Neural cell (in vitro differentiated cells): ENCODE results near the gene MYB. TPM values are rescaled to one million over a fixed set of nuclear protein-coding genes. Genes with fewer than 3 reads are reported as not detected.

Source experiments
- H2AFZ ChIP-seq: fragments of 200-600, 300-800 bp; sonication (generic), shearing (Covaris generic); 2 replicates; pipeline ENCODE4 v1.6.0; 2014; ENCODE audit warnings: low read depth, mild to moderate bottlenecking, antibody characterized with exemption, low read length, moderate library complexity
- H3F3A ChIP-seq: fragments of 200-600 bp; shearing (Covaris generic); 2 replicates; pipeline ENCODE4 v1.6.1; 2016; ENCODE audit warnings: mild to moderate bottlenecking, moderate library complexity, mixed read lengths, antibody characterized with exemption, low read length; ENCODE audit not compliant: insufficient read depth, poor library complexity, severe bottlenecking
- H3K27ac ChIP-seq: fragments of 200-600, 300-800 bp; sonication (generic), shearing (Covaris generic); 2 replicates; pipeline ENCODE4 v1.5.1; 2014; ENCODE audit warnings: mild to moderate bottlenecking, low read length, moderate library complexity
- H3K27me3 ChIP-seq: fragments of 300-800, 200-600 bp; sonication (generic), shearing (Covaris generic); 2 replicates; pipeline ENCODE4 v1.6.0; 2014; ENCODE audit warnings: mild to moderate bottlenecking, low read depth, low read length, moderate library complexity; ENCODE audit not compliant: insufficient read depth
- H3K36me3 ChIP-seq: fragments of 300-800, 200-600 bp; sonication (generic), shearing (Covaris generic); 2 replicates; pipeline ENCODE4 v1.5.1; 2014; ENCODE audit warnings: mild to moderate bottlenecking, antibody characterized with exemption, low read length, moderate library complexity; ENCODE audit not compliant: insufficient read depth
- H3K4me2 ChIP-seq: fragments of 300-800, 200-600 bp; sonication (generic), shearing (Covaris generic); 2 replicates; pipeline ENCODE4 v1.6.0; 2014; ENCODE audit warnings: mild to moderate bottlenecking, low read length
- H3K4me3 ChIP-seq: fragments of 300-800, 200-600 bp; sonication (generic), shearing (Covaris generic); 2 replicates; pipeline ENCODE4 v1.5.1; 2014; ENCODE audit warnings: mild to moderate bottlenecking, low read length, moderate library complexity
- H3K79me2 ChIP-seq: fragments of 200-600 bp; shearing (Covaris generic); replicated peaks from 2 replicates; pipeline ENCODE4 v1.6.0; 2014; ENCODE audit warnings: mild to moderate bottlenecking, low read length, moderate library complexity; ENCODE audit not compliant: insufficient read depth
- H3K9ac ChIP-seq: fragments of 300-800, 200-600 bp; sonication (generic), shearing (Covaris generic); 2 replicates; pipeline ENCODE4 v1.6.1; 2016; ENCODE audit warnings: mild to moderate bottlenecking, low read length, mixed read lengths
- H3K9me2 ChIP-seq: fragments of 200-600 bp; shearing (Covaris generic); 2 replicates; pipeline ENCODE4 v1.6.1; 2016; ENCODE audit warnings: mild to moderate bottlenecking, low read length, mixed read lengths; ENCODE audit not compliant: insufficient read depth
- H3K9me3 ChIP-seq: fragments of 200-600, 300-800 bp; sonication (generic), shearing (Covaris generic); 2 replicates; pipeline ENCODE4 v1.6.1; 2016; ENCODE audit warnings: mild to moderate bottlenecking, mixed run types, low read length, moderate library complexity, mixed read lengths
- H4K20me1 ChIP-seq: fragments of 200-600 bp; shearing (Covaris generic); 2 replicates; pipeline ENCODE4 v1.6.1; 2016; ENCODE audit warnings: mild to moderate bottlenecking, mixed run types; ENCODE audit not compliant: insufficient read depth
- EP300 ChIP-seq: fragments of 450-650 bp; conservative IDR thresholded peaks from 2 replicates; pipeline ENCODE4 v1.6.1; 2014; ENCODE audit warnings: antibody characterized with exemption, mild to moderate bottlenecking, moderate library complexity; ENCODE audit not compliant: poor library complexity, severe bottlenecking
- EZH2 ChIP-seq: fragments of 200-600, 300-800 bp; shearing (Covaris generic), sonication (generic); IDR thresholded peaks from 2 replicates; pipeline ENCODE4 v1.6.1; 2014; ENCODE audit warnings: antibody characterized with exemption, low read length, borderline replicate concordance, mild to moderate bottlenecking; ENCODE audit not compliant: insufficient read depth, poor library complexity, severe bottlenecking
- MXI1 ChIP-seq: fragments of 450-650 bp; conservative IDR thresholded peaks from 2 replicates; pipeline ENCODE4 v1.6.1; 2014; ENCODE audit warnings: antibody characterized with exemption, mild to moderate bottlenecking; ENCODE audit not compliant: poor library complexity, severe bottlenecking
- POLR2AphosphoS5 ChIP-seq: IDR thresholded peaks from 2 replicates; pipeline ENCODE4 v1.6.1; 2012
- RAD21 ChIP-seq: fragments of 450-650 bp; conservative IDR thresholded peaks from 2 replicates; pipeline ENCODE4 v1.6.1; 2014; ENCODE audit warnings: antibody characterized with exemption, mild to moderate bottlenecking, moderate library complexity
- REST ChIP-seq: IDR thresholded peaks from 2 replicates; pipeline ENCODE4 v1.6.1; 2012; ENCODE audit warnings: borderline replicate concordance
- SMC3 ChIP-seq: fragments of 450-650 bp; conservative IDR thresholded peaks from 2 replicates; pipeline ENCODE4 v1.6.1; 2014; ENCODE audit warnings: antibody characterized with exemption, mild to moderate bottlenecking, moderate library complexity; ENCODE audit not compliant: poor library complexity
- TAF1 ChIP-seq: IDR thresholded peaks from 2 replicates; pipeline ENCODE4 v1.6.1; 2012; ENCODE audit warnings: low read depth
- polyA plus RNA-seq: library from polyadenylated mRNA; depleted of rRNA; stranded (reverse); fragments of >200 nt; gene quantifications from 2 replicates; pipeline ENCODE4 v1.2.3, GENCODE V29; 2014
- TF ChIP-seq, protein P1 (sequence below): fragments of 450-650 bp; IDR thresholded peaks from 2 replicates; pipeline ENCODE4 v1.5.1; 2014; ENCODE audit warnings: antibody characterized with exemption, mild to moderate bottlenecking, moderate library complexity; ENCODE audit not compliant: poor library complexity, severe bottlenecking

Gene MYB
- polyA plus RNA-seq, 1 donor from 2014 or later = 4.0 TPM

DNA sequence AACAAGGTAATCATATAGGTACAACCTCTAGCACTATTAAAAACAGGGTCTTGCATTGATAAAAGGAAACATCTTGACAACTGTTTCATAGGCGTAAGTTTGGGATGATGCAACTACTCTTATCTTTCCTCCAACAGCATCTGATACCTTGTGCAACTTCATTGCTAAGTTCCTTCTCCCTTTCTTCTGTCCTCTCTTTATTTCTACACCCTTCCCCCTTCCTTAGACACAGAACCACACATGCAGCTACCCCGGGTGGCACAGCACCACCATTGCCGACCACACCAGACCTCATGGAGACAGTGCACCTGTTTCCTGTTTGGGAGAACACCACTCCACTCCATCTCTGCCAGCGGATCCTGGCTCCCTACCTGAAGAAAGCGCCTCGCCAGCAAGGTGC lies 14.4 kb downstream of the MYB start:
- Histone ChIP-seq H3K27me3 (no peaks in the 10 kb centered on the region), H3K9ac (no peak overlapping the region), H4K20me1 (no peaks in the 10 kb centered on the region), H3K9me2 (no peaks in the 10 kb centered on the region), H3K36me3 (peaks cover 8% of the 10 kb centered on the region), H3K9me3 (no peaks in the 10 kb centered on the region), H3K4me2 (no peak overlapping the region), H3K27ac (no peak overlapping the region), H2AFZ (no peak overlapping the region), H3K79me2 (no peaks in the 10 kb centered on the region), H3F3A (no peaks in the 10 kb centered on the region), H3K4me3 (no peak overlapping the region)
- TF ChIP-seq SMC3 = no peak
- TF ChIP-seq, protein P1, sequence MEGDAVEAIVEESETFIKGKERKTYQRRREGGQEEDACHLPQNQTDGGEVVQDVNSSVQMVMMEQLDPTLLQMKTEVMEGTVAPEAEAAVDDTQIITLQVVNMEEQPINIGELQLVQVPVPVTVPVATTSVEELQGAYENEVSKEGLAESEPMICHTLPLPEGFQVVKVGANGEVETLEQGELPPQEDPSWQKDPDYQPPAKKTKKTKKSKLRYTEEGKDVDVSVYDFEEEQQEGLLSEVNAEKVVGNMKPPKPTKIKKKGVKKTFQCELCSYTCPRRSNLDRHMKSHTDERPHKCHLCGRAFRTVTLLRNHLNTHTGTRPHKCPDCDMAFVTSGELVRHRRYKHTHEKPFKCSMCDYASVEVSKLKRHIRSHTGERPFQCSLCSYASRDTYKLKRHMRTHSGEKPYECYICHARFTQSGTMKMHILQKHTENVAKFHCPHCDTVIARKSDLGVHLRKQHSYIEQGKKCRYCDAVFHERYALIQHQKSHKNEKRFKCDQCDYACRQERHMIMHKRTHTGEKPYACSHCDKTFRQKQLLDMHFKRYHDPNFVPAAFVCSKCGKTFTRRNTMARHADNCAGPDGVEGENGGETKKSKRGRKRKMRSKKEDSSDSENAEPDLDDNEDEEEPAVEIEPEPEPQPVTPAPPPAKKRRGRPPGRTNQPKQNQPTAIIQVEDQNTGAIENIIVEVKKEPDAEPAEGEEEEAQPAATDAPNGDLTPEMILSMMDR = no peak
- no peak for TF ChIP-seq MXI1
- TF ChIP-seq TAF1 = no peak

- Histone ChIP-seq H3F3A (no peaks in the 10 kb centered on the region), H3K9me3 (no peaks in the 10 kb centered on the region), H4K20me1 (no peaks in the 10 kb centered on the region), H3K36me3 (peaks cover 8% of the 10 kb centered on the region), H3K9me2 (no peaks in the 10 kb centered on the region), H3K27ac (no peak overlapping the region), H3K9ac (no peak overlapping the region), H3K4me3 (no peak overlapping the region), H2AFZ (no peak overlapping the region), H3K27me3 (no peaks in the 10 kb centered on the region), H3K4me2 (no peak overlapping the region), H3K79me2 (no peaks in the 10 kb centered on the region)
- no peak for TF ChIP-seq EP300
- TF ChIP-seq REST = no peak
- TF ChIP-seq, protein P1 = no peak
- no peak for TF ChIP-seq TAF1
- no peak for TF ChIP-seq MXI1
- TF ChIP-seq EZH2 = no peak
- no peak for TF ChIP-seq RAD21
- TF ChIP-seq POLR2AphosphoS5 = no peak
- TF ChIP-seq SMC3 = no peak
Measured at GRCh38 chr6:135196739-135197510, 15.8 kb downstream of the MYB start.
